GM21717 (cell line): Measurements from ENCODE around the gene WRNIP1.
"Not testable (repeated sequence)": the region's sequence is repeated elsewhere in the genome, so short reads cannot be mapped to it uniquely, and the experiment has no call there.

Experiments
- ATAC-seq: cut with Tn5 transposase; IDR thresholded peaks from one replicate; pipeline ENCODE4 v1.9.1; 2021; ENCODE audit warnings: mild to moderate bottlenecking, moderate library complexity; ENCODE audit not compliant: unreplicated experiment

The WRNIP1 gene

DNA sequence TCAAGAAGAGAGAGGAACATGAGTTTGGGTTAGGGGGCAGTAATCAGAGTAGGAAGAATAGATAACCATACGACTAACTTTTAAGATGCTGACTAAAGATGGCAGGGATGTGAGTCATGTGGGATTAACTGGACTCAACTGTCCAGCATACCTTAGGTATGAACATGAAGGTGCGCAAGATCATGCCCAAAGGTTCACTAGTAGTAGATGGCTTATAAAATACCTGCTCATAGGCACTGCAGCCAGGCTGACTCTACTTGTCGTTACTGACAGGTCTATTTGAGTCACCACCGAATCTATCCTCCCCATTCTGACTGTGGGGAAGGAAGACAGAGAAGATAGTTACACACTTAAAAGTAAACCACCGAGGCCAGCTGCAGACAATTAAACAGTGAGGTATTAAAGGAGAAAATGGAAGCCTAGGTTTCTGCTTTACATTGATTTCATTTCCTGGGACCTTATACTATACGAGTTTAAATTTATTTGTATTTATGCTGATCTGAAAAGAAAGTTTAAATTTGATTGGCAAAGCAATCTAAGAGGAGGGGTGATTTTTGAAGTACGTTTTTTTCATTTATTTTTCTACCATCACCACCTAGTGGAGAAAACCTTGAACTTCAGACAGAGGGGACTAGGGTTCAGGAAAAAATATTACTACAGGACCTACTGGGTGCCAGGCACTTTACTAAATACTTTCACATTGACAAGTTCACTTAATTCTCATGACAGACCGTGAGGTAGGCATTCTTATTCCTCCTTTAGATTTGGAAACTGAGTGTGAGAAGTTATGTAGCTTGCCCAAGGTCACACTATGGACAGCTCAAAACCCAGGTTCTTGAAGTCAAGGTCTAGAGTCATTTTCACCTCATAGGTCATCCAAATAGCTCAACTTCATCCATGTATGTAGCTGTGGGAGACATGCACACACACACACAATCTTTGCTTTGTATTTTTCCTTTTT lies 4.0 kb upstream of the WRNIP1 start:
- ATAC-seq: no peak

DNA sequence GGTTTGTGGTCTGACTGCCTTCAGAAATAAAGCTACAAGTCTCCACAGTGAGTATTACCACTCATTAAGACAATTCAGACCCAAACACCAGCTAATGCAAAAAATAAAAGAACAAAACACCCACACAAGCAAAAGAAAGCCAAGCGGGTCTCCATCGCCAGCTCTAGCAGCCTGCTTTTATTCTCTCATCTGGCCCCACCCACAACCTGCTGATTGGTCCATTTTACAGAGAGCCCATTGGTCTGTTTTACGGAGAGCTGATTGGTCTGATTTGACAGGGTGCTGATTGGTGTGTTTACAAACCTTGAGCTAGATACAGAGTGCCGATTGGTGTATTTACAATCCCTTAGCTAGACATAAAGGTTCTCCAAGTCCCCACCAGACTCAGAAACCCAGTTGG lies 2.3 kb upstream of the WRNIP1 start:
- ATAC-seq: not testable (repeated sequence)

DNA sequence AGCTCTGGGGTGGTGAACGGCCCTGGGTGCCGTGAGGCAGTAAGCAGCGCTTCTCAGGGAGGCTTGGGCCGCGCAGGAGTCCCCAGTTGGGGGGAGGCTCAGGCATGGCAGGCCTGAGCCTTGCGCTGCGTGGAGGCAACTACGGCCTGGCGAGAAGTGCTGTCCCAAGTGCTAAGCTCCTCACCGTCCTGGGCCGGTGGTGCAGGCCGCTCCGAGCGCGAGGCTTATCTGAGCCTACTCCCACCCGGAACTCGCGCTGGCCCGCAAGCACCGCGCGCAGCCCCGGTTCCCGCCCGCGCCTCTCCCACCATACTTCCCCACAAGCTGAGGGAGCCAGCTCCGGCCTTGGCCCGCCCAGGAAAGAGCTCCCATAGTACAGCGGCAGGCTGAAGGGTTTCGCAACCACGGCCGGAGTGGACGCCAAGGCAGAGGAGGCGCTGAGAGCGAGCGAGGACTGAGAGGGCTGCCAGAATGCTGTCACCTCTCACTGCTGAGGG lies 1.8 kb upstream of the WRNIP1 start:
- ATAC-seq: no peak

DNA sequence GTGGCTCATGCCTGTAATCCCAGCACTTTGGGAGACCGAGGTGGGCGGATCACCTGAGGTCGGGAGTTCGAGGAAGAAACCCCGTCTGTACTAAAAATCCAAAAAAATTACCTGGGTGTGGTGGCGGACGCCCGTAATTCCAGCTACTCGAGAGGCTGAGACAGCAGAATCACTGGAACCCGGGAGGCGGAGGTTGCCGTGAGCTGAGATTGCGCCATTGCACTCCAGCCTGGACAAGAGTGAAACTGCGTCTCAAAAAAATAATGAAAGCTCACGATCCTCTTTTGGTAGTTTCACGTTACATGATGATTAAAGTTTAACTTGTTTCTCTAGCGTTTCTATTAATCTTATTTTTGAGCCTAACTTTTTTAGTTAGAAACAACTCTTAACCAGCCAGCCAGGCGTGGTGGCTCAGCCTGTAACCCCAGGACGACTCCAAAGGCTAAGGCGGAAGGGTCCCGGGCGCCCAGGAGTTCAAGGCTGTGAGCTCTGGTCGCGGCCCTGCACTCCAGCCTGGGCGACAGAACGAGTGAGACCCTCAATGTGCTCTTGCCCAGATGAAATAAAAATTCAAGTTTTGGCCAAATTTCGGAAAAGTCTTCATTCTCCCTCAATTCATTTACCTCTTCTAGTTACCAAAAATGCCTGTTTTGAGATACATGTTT lies 1.2 kb upstream of the WRNIP1 start:
- no peak for ATAC-seq

DNA sequence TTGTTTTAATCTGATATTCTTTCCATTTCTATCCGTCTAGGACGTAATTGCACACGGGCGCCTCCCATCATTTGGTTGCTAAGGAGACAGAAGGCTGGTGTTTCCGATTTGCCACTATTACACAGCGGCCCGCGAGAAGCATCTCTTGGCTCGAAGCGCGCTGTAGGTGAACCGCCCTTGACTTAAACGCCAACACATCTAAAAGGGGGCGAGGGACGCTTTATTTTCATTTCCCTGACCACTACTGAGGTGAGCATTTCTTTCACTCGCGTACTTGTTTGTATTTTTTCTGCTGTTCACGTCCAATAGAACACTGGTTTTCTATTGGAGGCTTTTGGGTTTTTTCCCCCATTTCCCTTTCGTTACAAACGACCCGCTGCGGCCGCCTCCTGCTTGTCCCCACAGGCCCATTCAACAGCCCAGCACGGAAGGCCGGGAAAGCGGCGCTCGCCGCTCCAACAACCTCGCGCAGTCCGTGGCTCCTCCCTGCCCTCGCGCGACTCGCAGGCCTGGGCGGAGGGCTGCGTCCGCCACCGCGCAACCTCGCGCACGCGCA lies 505 bp upstream of the WRNIP1 start:
- peak; percentile 59 for ATAC-seq

DNA sequence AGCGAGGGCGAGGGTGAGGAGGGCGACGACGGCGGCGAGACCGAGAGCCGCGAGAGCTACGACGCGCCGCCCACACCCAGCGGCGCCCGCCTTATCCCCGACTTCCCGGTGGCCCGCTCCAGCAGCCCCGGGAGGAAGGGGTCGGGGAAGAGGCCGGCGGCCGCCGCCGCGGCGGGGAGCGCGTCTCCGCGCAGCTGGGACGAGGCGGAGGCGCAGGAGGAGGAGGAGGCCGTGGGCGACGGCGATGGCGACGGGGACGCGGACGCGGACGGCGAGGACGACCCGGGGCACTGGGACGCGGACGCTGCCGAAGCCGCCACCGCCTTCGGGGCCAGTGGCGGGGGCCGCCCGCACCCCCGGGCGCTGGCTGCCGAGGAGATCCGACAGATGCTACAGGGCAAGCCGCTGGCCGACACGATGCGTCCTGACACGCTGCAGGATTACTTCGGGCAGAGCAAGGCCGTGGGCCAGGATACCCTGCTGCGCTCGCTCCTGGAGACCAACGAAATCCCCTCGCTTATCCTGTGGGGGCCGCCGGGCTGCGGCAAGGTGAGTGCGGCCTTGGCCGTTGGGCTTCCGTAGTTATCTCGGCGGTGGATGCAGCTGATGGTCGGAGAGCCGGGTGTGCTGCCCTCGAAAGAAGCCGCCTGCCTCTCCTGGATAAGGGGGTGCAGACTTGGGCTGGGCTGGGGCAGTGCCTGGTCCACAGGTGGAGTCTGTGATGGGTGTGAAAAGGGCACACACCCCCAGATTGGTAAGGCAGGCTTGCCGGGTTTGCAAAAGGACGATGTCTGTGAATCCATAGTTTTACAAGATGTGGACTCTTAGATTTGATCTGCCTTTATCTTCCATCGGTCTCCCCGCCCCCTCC lies 938 bp downstream of the WRNIP1 start:
- peak; percentile 26 for ATAC-seq

DNA sequence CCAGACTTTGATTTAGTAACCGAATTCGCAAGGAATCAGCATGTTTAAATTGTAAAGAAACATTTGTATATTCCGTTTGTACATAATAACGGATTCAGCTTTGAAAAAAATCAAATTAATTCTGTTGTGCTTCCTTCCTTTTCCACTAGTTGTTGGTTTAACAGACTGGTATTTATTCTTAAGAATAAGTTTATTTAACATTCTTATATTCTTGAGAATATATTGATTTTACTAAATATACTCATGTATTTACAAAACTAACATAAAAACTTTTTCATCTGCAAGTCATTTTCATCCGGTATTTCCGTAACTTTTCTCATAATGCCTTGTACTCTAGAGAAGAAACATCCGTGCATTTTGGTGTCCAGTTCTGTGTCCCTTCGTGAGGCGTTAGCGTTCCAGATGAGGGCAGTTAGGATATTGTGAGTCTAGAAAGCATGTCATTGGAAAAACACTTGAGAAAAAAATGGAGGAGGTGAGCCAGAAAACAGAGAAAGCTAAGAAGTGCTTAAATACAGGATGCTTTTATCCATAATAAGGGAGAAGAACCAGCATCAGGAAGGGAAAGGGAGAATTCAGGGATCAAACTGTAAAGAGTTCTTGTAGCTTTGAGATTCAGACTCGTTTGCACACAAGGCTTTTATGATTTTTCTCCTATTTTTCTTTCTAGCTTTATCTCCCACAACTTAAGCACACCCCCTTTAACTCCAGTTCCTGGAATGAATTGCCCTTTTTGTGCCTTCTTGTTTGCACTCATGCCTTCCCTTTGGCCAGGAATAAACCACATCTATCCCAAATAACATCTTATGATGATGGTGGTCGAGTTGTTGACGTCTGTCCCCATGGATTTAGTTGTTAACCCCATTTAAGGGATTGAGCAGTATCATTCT lies 1.8 kb downstream of the WRNIP1 start:
- no peak for ATAC-seq

DNA sequence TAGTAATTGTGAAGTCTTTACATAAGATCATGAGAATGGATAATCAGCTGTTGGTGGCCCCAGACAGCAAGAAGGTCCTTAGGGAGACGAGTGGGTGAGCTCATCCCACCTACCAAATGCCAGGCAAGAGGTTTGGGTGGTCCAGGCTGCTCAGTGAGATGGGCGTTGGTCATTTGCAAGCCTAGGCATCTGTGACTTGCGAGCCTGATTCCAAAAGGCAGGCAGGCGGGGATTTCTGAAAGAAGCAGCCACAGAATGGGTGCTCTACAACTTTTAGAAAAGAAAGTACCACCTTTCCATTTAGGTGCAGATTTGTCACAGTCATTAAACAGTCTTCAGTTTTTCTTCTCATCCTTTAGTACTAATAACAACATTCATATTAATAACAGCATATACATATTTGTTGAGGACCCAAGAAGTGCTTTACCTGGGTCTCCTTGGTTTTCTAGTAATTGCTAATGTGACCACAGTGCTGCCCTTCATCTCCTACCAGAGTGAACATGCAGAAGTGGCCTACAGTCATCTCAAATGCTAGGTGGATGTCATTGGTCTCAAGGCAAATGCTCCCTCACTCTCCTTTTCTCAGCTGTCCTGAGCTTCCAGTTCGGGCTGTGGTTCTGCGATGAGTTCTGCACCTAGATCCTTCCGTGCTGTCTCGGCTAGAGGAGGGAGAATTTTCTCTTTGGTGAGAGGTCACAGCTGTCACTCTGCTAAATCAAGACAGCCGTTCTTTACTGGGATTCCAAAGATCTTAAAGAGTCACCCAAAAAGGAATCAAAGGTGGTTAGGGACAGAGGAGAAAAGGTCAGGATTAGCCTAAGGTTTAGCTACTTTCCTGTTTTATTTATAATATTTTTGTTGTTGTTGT lies 2.7 kb downstream of the WRNIP1 start:
- ATAC-seq: no peak

DNA sequence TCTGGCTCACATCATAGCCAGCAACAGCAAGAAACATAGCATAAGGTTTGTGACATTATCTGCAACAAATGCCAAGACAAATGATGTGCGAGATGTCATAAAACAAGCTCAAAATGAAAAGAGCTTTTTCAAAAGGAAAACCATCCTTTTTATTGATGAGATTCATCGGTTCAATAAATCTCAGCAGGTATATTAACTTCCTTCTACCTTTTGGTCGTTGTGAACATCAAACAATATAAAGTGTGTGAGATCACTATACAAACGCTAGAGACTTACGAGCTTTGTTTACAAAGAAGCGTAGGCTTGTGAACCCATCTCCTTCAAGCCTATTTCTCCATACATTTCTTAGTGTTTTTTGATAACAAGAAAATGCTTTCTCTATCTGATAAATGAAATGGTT lies 3.5 kb downstream of the WRNIP1 start:
- ATAC-seq: no peak

DNA sequence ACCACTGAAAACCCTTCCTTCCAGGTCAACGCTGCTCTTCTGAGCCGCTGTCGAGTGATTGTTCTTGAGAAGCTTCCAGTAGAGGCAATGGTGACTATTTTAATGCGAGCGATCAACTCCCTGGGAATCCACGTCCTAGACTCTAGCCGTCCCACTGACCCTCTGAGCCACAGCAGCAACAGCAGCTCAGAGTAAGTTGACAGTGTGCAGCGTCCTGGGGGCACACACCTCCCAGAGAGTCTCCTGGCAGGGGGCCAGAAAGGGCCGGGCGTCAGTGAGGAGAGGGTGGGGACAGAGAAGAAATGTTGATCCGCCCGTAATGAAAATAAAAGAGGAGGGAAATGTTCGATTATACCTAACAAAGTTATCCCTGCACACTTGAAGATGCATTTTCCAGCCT lies 5.0 kb downstream of the WRNIP1 start:
- no peak for ATAC-seq

DNA sequence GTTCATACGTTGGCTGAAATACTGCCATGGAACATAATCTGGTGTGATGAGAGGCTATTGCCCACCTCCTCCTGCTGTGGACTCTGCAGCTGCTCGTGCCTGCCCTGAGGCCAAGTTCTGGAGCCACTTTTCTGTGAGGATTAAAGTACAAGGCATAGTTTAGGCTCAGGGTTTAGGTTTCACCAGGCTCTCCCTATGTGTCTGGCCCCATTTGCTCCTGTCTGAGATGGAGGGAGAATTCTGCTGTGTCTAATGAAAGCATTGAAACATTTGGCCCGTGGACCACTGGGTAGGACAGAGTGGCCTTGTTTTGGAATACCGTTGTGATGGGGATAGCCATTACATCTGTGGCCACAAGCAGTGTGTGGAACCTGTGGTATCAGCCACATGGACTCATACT lies 5.9 kb downstream of the WRNIP1 start:
- ATAC-seq: no peak

DNA sequence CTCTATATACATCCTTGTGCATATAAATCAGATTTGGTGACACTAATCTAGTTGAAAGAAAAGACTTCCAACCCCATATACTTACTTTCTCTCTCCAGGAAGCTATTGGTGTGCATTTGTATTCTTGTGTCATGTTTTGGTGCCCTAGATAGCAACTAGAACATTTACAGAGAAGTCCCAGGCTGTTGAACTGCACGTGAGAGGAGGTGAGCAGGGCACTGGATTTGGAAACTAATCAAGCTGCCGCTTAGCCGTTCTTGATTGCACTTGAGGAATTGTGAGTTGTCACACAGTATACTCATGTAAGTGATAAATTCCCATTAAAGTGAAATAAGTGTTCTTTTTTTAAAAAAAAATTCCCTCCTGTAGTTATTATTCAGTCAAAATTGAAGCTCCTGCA lies 7.6 kb downstream of the WRNIP1 start:
- ATAC-seq: no peak

DNA sequence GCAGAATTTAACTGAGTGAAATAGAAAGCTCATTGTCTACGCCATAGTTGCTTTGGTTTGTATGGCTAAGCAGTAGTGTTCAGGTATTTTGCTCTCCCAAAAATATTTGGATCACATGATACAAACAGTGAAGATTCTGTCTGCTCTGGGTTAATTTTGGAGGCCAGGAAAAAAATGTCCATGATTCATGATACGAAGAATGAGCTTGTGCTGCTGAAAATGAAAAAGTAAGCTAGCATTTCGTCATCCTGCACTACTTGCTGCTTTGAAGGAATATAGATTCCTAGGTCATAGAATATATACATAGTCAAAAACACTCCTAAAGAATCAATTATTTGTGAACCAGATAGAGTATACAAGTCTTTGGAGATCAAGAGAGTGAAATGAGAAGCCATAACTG lies 8.3 kb downstream of the WRNIP1 start:
- ATAC-seq: no peak

DNA sequence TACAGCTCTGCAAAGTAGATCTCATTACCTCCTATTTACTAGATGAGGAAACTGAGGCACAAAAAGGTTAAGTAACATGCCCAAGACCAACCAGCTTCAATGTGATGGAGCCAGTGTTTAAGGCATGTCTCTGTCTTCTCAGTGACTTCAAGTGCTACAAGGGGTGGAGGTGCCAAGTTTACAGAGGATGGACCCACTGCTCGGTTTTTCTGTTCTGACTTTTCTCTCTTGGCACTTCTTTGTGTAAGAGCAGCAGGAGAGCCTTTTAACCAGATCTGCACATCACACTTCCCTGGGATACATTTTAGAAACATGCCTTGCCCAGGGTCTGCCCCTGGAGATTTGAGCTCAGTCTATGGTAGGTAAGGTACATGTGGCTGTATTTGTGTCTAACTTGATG lies 9.8 kb downstream of the WRNIP1 start:
- ATAC-seq: no peak

DNA sequence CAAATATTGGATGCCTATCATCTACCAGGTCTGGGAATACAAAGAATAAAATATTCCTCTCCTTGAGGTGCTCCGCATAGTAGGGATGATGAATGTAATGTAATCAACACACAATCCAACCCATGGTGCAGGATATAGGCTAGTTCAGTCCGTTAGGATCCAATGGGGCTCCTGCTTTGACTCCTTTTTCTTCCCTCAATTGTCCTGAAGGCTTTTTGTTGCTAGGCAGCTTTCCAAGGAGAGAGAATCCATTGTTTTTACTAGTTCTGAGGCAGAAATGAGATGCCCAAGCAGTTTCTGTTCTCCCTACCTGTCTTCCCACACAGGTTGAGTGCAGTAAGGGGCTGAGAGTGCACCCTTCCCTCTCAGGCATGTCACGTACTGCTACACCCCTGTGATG lies 12.1 kb downstream of the WRNIP1 start:
- ATAC-seq: no peak

DNA sequence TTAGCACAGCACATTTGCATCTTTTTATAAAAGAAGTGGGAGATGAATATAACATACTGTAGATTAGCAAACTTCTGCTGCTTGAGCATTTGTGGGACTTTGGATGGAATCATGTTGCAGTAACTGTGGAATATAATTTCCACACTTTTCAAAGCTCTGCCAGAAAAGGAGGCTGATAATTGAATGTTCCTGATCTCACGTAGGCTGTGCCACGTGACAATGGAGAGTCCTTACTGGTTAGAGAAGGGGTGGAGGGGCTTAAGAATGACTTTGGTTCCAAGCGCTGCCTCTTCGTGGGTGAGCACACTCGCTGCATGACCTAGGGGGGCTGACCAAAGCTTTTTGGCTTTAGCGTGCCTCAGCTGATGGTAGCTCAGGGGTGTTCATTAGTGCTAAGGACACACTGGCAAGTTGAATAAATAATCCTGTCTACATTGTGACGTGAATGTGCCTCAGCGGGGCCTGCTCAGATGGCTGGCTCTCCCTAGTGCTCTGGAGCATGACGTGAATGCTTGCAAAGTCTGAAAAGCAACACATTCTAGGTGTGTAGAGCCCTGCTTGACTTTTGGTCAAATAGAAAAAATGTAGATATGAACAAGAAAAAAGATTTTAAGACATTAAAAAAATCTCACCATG lies 15.0 kb downstream of the WRNIP1 start:
- ATAC-seq: no peak

DNA sequence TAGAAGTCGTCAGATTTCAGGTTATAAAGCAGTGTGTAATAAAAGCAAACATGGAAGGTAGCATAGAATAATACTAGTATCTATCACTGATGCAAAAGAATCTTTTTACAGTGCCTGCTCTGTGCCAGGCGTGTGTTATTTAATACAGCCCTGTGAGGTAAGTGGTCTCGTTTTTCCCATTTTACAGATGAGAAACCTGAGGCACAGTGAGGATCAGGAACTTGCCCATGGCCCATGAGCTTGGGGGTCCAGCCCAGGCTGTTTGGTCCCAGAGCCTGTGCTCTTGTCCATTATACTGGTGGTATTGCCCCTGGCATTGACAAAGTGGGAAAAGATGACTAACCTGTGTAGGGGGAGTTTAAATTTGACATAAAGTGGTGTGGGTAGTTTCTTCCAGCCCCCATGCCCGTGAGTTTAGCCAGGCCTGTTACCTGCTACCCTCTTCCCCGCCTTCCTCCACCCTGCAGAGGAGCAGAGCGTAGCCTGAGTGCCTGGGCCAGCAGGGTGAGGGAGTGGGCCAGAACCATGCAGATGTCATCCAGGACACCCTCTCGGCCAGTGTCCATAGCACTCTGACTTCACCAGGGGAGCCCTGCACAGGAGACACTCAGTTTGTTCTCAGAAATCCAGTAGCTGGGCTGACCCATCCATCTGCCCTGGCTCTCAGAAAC lies 16.6 kb downstream of the WRNIP1 start:
- no peak for ATAC-seq

DNA sequence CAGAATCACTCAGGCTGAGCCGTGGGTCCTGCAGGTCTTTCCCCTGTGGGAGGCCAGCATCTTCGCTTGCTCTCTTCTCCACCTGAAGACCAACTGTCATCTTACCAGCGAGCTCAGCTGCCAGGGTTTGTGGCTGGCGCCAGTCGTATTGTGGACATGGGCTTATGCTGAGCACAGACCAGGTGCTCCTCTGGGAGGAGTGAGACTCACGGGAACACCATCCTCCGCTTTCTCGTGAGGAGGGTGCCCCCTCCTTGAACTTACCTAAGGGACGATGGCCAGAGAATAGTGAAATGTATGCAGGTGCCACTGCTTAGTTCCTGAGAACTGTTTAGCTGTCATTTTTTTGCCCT lies 17.1 kb downstream of the WRNIP1 start:
- ATAC-seq: no peak
